ENCODE results near the gene ZNF746.

The ZNF746 gene

GRCh38 chr7:149532654-149533053 lies 35.0 kb upstream of the ZNF746 start:
- Histone ChIP-seq H3K27ac (no peak overlapping the region), H3K4me2 (no peak overlapping the region), H3K4me3 (IDR thresholded peaks at IDR 0.05; ENCODE audit: insufficient read depth, low read depth, low read length) (no peak overlapping the region), H3K36me3 (ENCODE audit: insufficient read depth) (no peaks in the 10 kb centered on the region), H3K79me2 (ENCODE audit: insufficient read depth, low read depth) (no peaks in the 10 kb centered on the region), H4K20me1 (ENCODE audit: insufficient read depth) (no peaks in the 10 kb centered on the region), H3K27me3 (ENCODE audit: insufficient read depth, low read depth) (no peaks in the 10 kb centered on the region), H3K4me1 (ENCODE audit: low read depth, poor library complexity, severe bottlenecking) (no peaks in the 10 kb centered on the region), H3K9ac (no peak overlapping the region), H2AFZ (ENCODE audit: low read depth) (no peak overlapping the region)
- no peak for TF ChIP-seq CTCF (conservative IDR thresholded peaks at IDR 0.05; ENCODE audit: low read depth, low read length)

- no peak overlapping the region for H3K9ac ChIP-seq
- H4K20me1 ChIP-seq (ENCODE audit: insufficient read depth), result no peaks in the 10 kb centered on the region
- no peak overlapping the region for H3K27ac ChIP-seq
- no peaks in the 10 kb centered on the region for H3K79me2 ChIP-seq (ENCODE audit: insufficient read depth, low read depth)
- no peak overlapping the region for H3K4me3 ChIP-seq (IDR thresholded peaks at IDR 0.05; ENCODE audit: insufficient read depth, low read depth, low read length)
- TF ChIP-seq CTCF (conservative IDR thresholded peaks at IDR 0.05; ENCODE audit: low read depth, low read length), result no peak
- no peak overlapping the region for H3K4me2 ChIP-seq
- no peak overlapping the region for H2AFZ ChIP-seq (ENCODE audit: low read depth)
- H3K36me3 ChIP-seq (ENCODE audit: insufficient read depth), result no peaks in the 10 kb centered on the region
- H3K4me1 ChIP-seq (ENCODE audit: low read depth, poor library complexity, severe bottlenecking), result no peaks in the 10 kb centered on the region
- no peaks in the 10 kb centered on the region for H3K27me3 ChIP-seq (ENCODE audit: insufficient read depth, low read depth)
Measured at GRCh38 chr7:149529136-149529718, 31.6 kb upstream of the ZNF746 start.

GRCh38 chr7:149527414-149527813 lies 29.8 kb upstream of the ZNF746 start:
- no peak overlapping the region for H3K4me2 ChIP-seq
- H3K9ac ChIP-seq, result no peak overlapping the region
- no peaks in the 10 kb centered on the region for H3K79me2 ChIP-seq (ENCODE audit: insufficient read depth, low read depth)
- H4K20me1 ChIP-seq (ENCODE audit: insufficient read depth), result no peaks in the 10 kb centered on the region
- TF ChIP-seq CTCF (conservative IDR thresholded peaks at IDR 0.05; ENCODE audit: low read depth, low read length), result no peak
- no peak overlapping the region for H2AFZ ChIP-seq (ENCODE audit: low read depth)
- no peak overlapping the region for H3K4me3 ChIP-seq (IDR thresholded peaks at IDR 0.05; ENCODE audit: insufficient read depth, low read depth, low read length)
- H3K27ac ChIP-seq, result no peak overlapping the region
- H3K27me3 ChIP-seq (ENCODE audit: insufficient read depth, low read depth), result no peaks in the 10 kb centered on the region
- H3K4me1 ChIP-seq (ENCODE audit: low read depth, poor library complexity, severe bottlenecking), result no peaks in the 10 kb centered on the region
- no peaks in the 10 kb centered on the region for H3K36me3 ChIP-seq (ENCODE audit: insufficient read depth)

- no peak overlapping the region for H3K4me3 ChIP-seq (IDR thresholded peaks at IDR 0.05; ENCODE audit: insufficient read depth, low read depth, low read length)
- no peak overlapping the region for H2AFZ ChIP-seq (ENCODE audit: low read depth)
- no peak overlapping the region for H3K27ac ChIP-seq
- no peak overlapping the region for H3K4me2 ChIP-seq
- no peak for TF ChIP-seq CTCF (conservative IDR thresholded peaks at IDR 0.05; ENCODE audit: low read depth, low read length)
- H3K27me3 ChIP-seq (ENCODE audit: insufficient read depth, low read depth), result no peaks in the 10 kb centered on the region
- H3K4me1 ChIP-seq (ENCODE audit: low read depth, poor library complexity, severe bottlenecking), result no peaks in the 10 kb centered on the region
- no peaks in the 10 kb centered on the region for H3K79me2 ChIP-seq (ENCODE audit: insufficient read depth, low read depth)
- H3K36me3 ChIP-seq (ENCODE audit: insufficient read depth), result no peaks in the 10 kb centered on the region
- no peak overlapping the region for H3K9ac ChIP-seq
- no peaks in the 10 kb centered on the region for H4K20me1 ChIP-seq (ENCODE audit: insufficient read depth)
Measured at GRCh38 chr7:149525280-149525679, 27.7 kb upstream of the ZNF746 start.

Measured in KMS-11 (cell line).